NCI-H146 treated with DMSO at 0.1 percent for 48 hours (cell line): ENCODE measurements around the gene L3MBTL2.

Experiments
- DNase-seq: peaks from one replicate; lab custom pipeline; 2025; ENCODE audit not compliant: unreplicated experiment; lab: John Stamatoyannopoulos, UW

L3MBTL2 gene

GRCh38 chr22:41264408-41264941 lies 59.4 kb downstream of the L3MBTL2 start:
- no peak for DNase-seq

DNA sequence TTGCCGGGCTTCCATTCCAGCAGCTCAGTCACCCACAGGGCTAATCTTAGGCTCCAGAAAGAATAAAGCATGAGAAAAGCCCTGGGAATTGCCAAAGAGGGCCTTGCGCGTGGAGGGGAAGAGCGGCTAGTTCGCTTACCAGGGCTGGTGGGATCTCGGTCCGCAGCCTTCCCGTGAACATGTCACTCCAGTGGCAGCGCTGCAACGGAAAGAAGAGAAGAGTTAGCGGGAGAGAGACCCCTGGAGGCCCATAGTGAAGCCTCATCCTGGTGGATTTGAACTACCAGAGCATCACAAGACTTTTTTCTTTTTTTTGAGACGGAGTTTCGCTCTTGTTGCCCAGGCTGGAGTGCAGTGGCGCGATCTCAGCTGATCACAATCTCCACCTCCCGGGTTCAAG lies 62.8 kb downstream of the L3MBTL2 start:
- no peak for DNase-seq

- DNase-seq = no peak
Measured at GRCh38 chr22:41271787-41272186, 66.7 kb downstream of the L3MBTL2 start.

DNA sequence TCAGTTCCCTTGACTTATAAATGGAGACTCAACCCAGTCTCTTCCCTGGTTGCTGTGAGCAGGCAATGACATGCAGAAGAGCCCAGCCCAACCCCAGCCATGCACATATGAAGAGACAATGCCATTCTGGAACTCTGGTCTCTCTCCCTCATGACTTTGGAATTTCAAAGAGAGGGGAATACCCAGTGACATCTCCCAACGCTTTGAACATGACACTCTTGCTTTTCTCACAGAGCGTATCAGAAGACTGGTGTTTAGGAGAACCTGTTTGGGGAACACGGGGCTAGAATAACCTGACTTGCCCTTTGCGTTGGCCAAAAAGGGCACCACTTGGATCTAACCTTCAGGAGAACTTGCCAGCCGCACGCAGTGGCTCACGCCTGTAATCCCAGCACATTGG lies 68.0 kb downstream of the L3MBTL2 start:
- no peak for DNase-seq

DNA sequence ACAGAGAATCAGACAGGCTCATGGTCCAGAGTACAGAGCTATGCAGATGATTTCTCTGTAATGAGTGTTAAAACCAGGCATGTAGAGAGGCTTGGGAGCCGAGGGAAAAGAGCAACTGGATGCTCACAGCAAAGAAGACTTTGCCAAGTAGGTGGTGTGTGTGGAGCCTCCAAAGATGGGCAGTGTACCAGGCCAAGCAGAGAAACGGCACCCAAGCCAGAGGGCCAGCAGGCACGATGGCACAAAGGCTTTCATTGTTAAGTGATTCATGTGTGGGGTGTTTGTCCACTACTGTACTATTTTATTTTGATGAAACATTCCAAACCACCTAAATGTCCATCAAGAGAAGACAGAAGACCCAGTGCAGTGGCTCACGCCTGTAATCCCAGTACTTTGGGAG lies 69.7 kb downstream of the L3MBTL2 start:
- no peak for DNase-seq

GRCh38 chr22:41280065-41280464 lies 75.0 kb downstream of the L3MBTL2 start:
- no peak for DNase-seq

DNA sequence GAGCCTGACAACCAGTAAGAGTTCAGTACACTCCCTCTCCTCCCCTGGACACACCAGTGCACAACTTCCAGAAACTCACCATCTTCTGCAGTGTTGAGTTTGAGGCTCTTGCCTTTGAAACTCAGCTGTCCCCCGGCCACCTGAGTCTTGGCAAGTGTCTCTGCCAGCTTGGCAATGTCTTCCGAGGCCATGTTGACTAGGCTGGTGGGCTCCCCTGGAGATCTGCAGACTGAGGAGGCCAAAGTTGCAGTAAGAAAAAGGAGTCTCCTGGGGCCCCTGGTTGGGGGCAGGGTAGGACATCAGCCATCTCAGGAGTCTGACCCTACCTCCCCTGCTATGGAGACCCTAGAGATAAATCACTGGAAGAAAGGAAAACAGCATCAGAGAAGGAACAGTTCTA lies 75.7 kb downstream of the L3MBTL2 start:
- no peak for DNase-seq
